Measurements from ENCODE around the gene DHTKD1. TPM values are rescaled to one million over a fixed set of nuclear protein-coding genes. Genes with fewer than 3 reads are reported as not detected.
"Not testable (repeated sequence)": the region's sequence is repeated elsewhere in the genome, so short reads cannot be mapped to it uniquely, and the experiment has no call there.

Gene DHTKD1
- total RNA-seq, 1 experiment from 2014 or later: 53.2 TPM

GRCh38 chr10:12165999-12166775, 97.4 kb downstream of the DHTKD1 start:
- Histone ChIP-seq H3K4me2 (ENCODE audit: insufficient read depth, insufficient read length, low read length) (no peak overlapping the region), H4K91ac (ENCODE audit: insufficient read length, low read depth, low read length) (no peak overlapping the region), H4K20me1 (ENCODE audit: control insufficient read depth, insufficient read depth, insufficient read length) (no peaks in the 10 kb centered on the region), H2BK15ac (ENCODE audit: low read depth, low read length) (no peak overlapping the region), H4K5ac (ENCODE audit: insufficient read length, low read depth, low read length) (no peak overlapping the region), H3K4me1 (ENCODE audit: insufficient read depth, low read length) (no peaks in the 10 kb centered on the region), H3K79me1 (ENCODE audit: insufficient read depth, low read depth, low read length, poor library complexity, severe bottlenecking) (no peaks in the 10 kb centered on the region), H3K27me3 (ENCODE audit: insufficient read depth, low read length) (no peaks in the 10 kb centered on the region), H3K79me2 (ENCODE audit: insufficient read depth, low read length) (no peaks in the 10 kb centered on the region), H3K23me2 (ENCODE audit: insufficient read length, low read depth, low read length, poor library complexity, severe bottlenecking) (no peaks in the 10 kb centered on the region), H2BK120ac (ENCODE audit: low read depth, low read length, poor library complexity, severe bottlenecking) (no peak overlapping the region), H2AK5ac (ENCODE audit: insufficient read length, low read length) (no peak overlapping the region), H3K9ac (ENCODE audit: extremely low read depth, insufficient read length, low read length) (no peak overlapping the region), H2BK20ac (ENCODE audit: low read depth, low read length, poor library complexity, severe bottlenecking) (no peak overlapping the region), H2AFZ (ENCODE audit: low read length) (no peak overlapping the region), H3K14ac (ENCODE audit: insufficient read depth, low read length) (no peak overlapping the region), H3T11ph (ENCODE audit: low read length) (no peak overlapping the region), H3K9me3 (ENCODE audit: control insufficient read depth, low read depth, low read length) (no peaks in the 10 kb centered on the region), H3K56ac (ENCODE audit: insufficient read length, low read depth, low read length) (no peak overlapping the region), H3K27ac (ENCODE audit: insufficient read length, low read depth, low read length) (no peak overlapping the region), H3K23ac (ENCODE audit: insufficient read length, low read depth, low read length) (no peak overlapping the region), H3K18ac (ENCODE audit: insufficient read length, low read depth, low read length) (no peak overlapping the region), H2BK12ac (ENCODE audit: insufficient read length, low read depth, low read length) (no peak overlapping the region), H3K4ac (ENCODE audit: low read depth, low read length) (no peak overlapping the region), H2BK5ac (ENCODE audit: insufficient read length, low read length) (no peak overlapping the region), H4K8ac (replicated peaks; ENCODE audit: insufficient read length, low read depth, low read length) (no peak overlapping the region)
- Mint-ChIP-seq H3K4me3 (no peak overlapping the region), H3K27me3 (ENCODE audit: low read depth) (no peaks in the 10 kb centered on the region), H3K9me3 (no peaks in the 10 kb centered on the region), H3K4me1 (no peaks in the 10 kb centered on the region), H3K27ac (no peak overlapping the region), H3K36me3 (ENCODE audit: insufficient read depth in 1 of 3, low read depth in 3 of 3) (peaks cover 9 to 82% (median 54%) of the 10 kb centered on the region in 3 experiments; a peak in 6 of 7 replicates)
- WGBS (ENCODE audit: extremely low coverage, insufficient read length, low lambda C conversion rate): no CpG with 5 or more reads among the region's 6 CpGs
- no peak for TF ChIP-seq CTCF (conservative IDR thresholded peaks at IDR 0.05)
- no peak for DNase-seq

GRCh38 chr10:12171512-12171911, 102.8 kb downstream of the DHTKD1 start:
- H3K36me3 Mint-ChIP-seq (ENCODE audit: insufficient read depth in 1 of 3, low read depth in 3 of 3): peaks cover 30 to 81% (median 56%) of the 10 kb centered on the region in 3 experiments
- H2BK15ac ChIP-seq (ENCODE audit: low read depth, low read length); H3K4me2 ChIP-seq (ENCODE audit: insufficient read depth, insufficient read length, low read length); H3K4ac ChIP-seq (ENCODE audit: low read depth, low read length); H3K4me3 Mint-ChIP-seq; H4K91ac ChIP-seq (ENCODE audit: insufficient read length, low read depth, low read length); H3K27ac Mint-ChIP-seq; DNase-seq; H3K9ac ChIP-seq (ENCODE audit: extremely low read depth, insufficient read length, low read length); H3K23me2 ChIP-seq (ENCODE audit: insufficient read length, low read depth, low read length, poor library complexity, severe bottlenecking); H3K9me3 ChIP-seq (ENCODE audit: control insufficient read depth, low read depth, low read length); H4K8ac ChIP-seq (replicated peaks; ENCODE audit: insufficient read length, low read depth, low read length); H3T11ph ChIP-seq (ENCODE audit: low read length); H3K56ac ChIP-seq (ENCODE audit: insufficient read length, low read depth, low read length); H4K20me1 ChIP-seq (ENCODE audit: control insufficient read depth, insufficient read depth, insufficient read length); H3K27me3 ChIP-seq (ENCODE audit: insufficient read depth, low read length); H4K5ac ChIP-seq (ENCODE audit: insufficient read length, low read depth, low read length); H3K9me3 Mint-ChIP-seq; H3K4me1 ChIP-seq (ENCODE audit: insufficient read depth, low read length); H2BK20ac ChIP-seq (ENCODE audit: low read depth, low read length, poor library complexity, severe bottlenecking); H2AFZ ChIP-seq (ENCODE audit: low read length); H2AK5ac ChIP-seq (ENCODE audit: insufficient read length, low read length); H3K79me1 ChIP-seq (ENCODE audit: insufficient read depth, low read depth, low read length, poor library complexity, severe bottlenecking); H3K27me3 Mint-ChIP-seq (ENCODE audit: low read depth); H3K18ac ChIP-seq (ENCODE audit: insufficient read length, low read depth, low read length); H3K23ac ChIP-seq (ENCODE audit: insufficient read length, low read depth, low read length); H2BK5ac ChIP-seq (ENCODE audit: insufficient read length, low read length); H3K4me1 Mint-ChIP-seq; H2BK120ac ChIP-seq (ENCODE audit: low read depth, low read length, poor library complexity, severe bottlenecking); H3K14ac ChIP-seq (ENCODE audit: insufficient read depth, low read length); H2BK12ac ChIP-seq (ENCODE audit: insufficient read length, low read depth, low read length); H3K27ac ChIP-seq (ENCODE audit: insufficient read length, low read depth, low read length); H3K79me2 ChIP-seq (ENCODE audit: insufficient read depth, low read length): not testable (repeated sequence)
- no CpG with 5 or more reads among the region's 6 CpGs for WGBS (ENCODE audit: extremely low coverage, insufficient read length, low lambda C conversion rate)
